ENCODE data around the gene CPNE6.

CPNE6 gene

GRCh38 chr14:24083462-24083861 lies 12.1 kb downstream of the CPNE6 start:
- no peak for TF ChIP-seq CTCF (IDR thresholded peaks at IDR 0.05; ENCODE audit: low read depth, low read length)
- H3K4me3 ChIP-seq (ENCODE audit: low read depth, low read length): no peak overlapping the region

- TF ChIP-seq CTCF (IDR thresholded peaks at IDR 0.05; ENCODE audit: low read depth, low read length): no peak
- no peak overlapping the region for H3K4me3 ChIP-seq (ENCODE audit: low read depth, low read length)
Observed at GRCh38 chr14:24084440-24084839, 13.1 kb downstream of the CPNE6 start.

GRCh38 chr14:24085215-24085614 lies 13.9 kb downstream of the CPNE6 start:
- TF ChIP-seq CTCF (IDR thresholded peaks at IDR 0.05; ENCODE audit: low read depth, low read length): no peak
- H3K4me3 ChIP-seq (ENCODE audit: low read depth, low read length): no peak overlapping the region

GRCh38 chr14:24086193-24086955 lies 15.0 kb downstream of the CPNE6 start:
- no peak overlapping the region for H3K4me3 ChIP-seq (ENCODE audit: low read depth, low read length)
- TF ChIP-seq CTCF (IDR thresholded peaks at IDR 0.05; ENCODE audit: low read depth, low read length): no peak

- no peak overlapping the region for H3K4me3 ChIP-seq (ENCODE audit: low read depth, low read length)
- TF ChIP-seq CTCF (IDR thresholded peaks at IDR 0.05; ENCODE audit: low read depth, low read length): no peak
Observed at GRCh38 chr14:24087004-24087403, 15.6 kb downstream of the CPNE6 start.

- H3K4me3 ChIP-seq (ENCODE audit: low read depth, low read length): no peak overlapping the region
- TF ChIP-seq CTCF (IDR thresholded peaks at IDR 0.05; ENCODE audit: low read depth, low read length): no peak
Observed at GRCh38 chr14:24088095-24088494, 16.7 kb downstream of the CPNE6 start.

- no peak overlapping the region for H3K4me3 ChIP-seq (ENCODE audit: low read depth, low read length)
- no peak for TF ChIP-seq CTCF (IDR thresholded peaks at IDR 0.05; ENCODE audit: low read depth, low read length)
Observed at GRCh38 chr14:24089890-24090289, 18.5 kb downstream of the CPNE6 start.

All from WI38 (cell line).